Posterior vena cava (tissue), 2 donors: ENCODE measurements around the gene SLC44A2. TPM values are rescaled to one million over a fixed set of nuclear protein-coding genes. Genes with fewer than 3 reads are reported as not detected.

Experiments used
- DNase-seq: peaks from one replicate; pipeline ENCODE4 v3.0.0-alpha.2; 2020; ENCODE audit warnings: low spot score
- intact Hi-C, 2 donors: fragments of 100-400 bp; cut with DNase I; formaldehyde crosslinking; loops; one replicate each; pipeline versions ENCODE4 v1.14.1 to v1.14.2; 2022 to 2023
- total RNA-seq, 2 donors: library from RNA; stranded (reverse); fragmentation: NEBNext Ultra II Directional; extraction: Animal tissue kit (Norgen Biotek cat#: 25700); gene quantifications; one replicate each; pipeline ENCODE4 v1.2.1, GENCODE V29; 2021
- donor health status: DM: yes; HTN: yes; CAD: no.
- donor health status: DM: yes; HTN: yes; CAD: no.

SLC44A2 gene
- total RNA-seq, 2 donors from 2014 or later = 72.2 to 108 TPM

- intact Hi-C loops = no loop called here
- DNase-seq = no peak
Observed at GRCh38 chr19:10691178-10691881, 66.0 kb downstream of the SLC44A2 start.

- DNase-seq = no peak
- intact Hi-C loops = no loop called here
Observed at GRCh38 chr19:10691883-10692282, 66.5 kb downstream of the SLC44A2 start.

GRCh38 chr19:10692673-10693264 lies 67.4 kb downstream of the SLC44A2 start:
- intact Hi-C loops = no loop called here
- DNase-seq = no peak

Other genes with a start within 250 kb of the SLC44A2 start
- 10 to 100 TPM; 67.1 to 69.3 TPM for gene TYK2, start 245.0 kb upstream of the SLC44A2 start, total RNA-seq
- 100 to 1,000 TPM; 106 to 109 TPM for gene CDC37, start 222.0 kb upstream of the SLC44A2 start, total RNA-seq
- 10 to 100 TPM; 10.9 to 12.8 TPM for gene PDE4A, start 205.0 kb upstream of the SLC44A2 start, total RNA-seq
- 10 to 100 TPM; 37.4 to 48.1 TPM for gene KEAP1, start 122.2 kb upstream of the SLC44A2 start, total RNA-seq
- gene S1PR5, start 108.1 kb upstream of the SLC44A2 start, total RNA-seq = not detected
- gene ATG4D, start 81.6 kb upstream of the SLC44A2 start, total RNA-seq = 10 to 100 TPM; 14.2 to 14.8 TPM
- gene KRI1, start 59.5 kb upstream of the SLC44A2 start, total RNA-seq = 10 to 100 TPM; 15.1 to 16.5 TPM
- gene CDKN2D, start 56.6 kb upstream of the SLC44A2 start, total RNA-seq = 10 to 100 TPM in 1 of 2 donors, 1 to 10 TPM in 1; 8.1 to 15.0 TPM
- gene AP1M2, start 38.2 kb upstream of the SLC44A2 start, total RNA-seq = not detected
- gene ILF3, start 28.8 kb downstream of the SLC44A2 start, total RNA-seq = 100 to 1,000 TPM; 139 to 154 TPM
- gene QTRT1, start 75.9 kb downstream of the SLC44A2 start, total RNA-seq = 10 to 100 TPM; 24.9 to 27.6 TPM
- gene DNM2, start 92.5 kb downstream of the SLC44A2 start, total RNA-seq = 100 to 1,000 TPM in 1 of 2 donors, 10 to 100 TPM in 1; 94.9 to 107 TPM
- gene TMED1, start 210.7 kb downstream of the SLC44A2 start, total RNA-seq = 10 to 100 TPM; 15.4 to 17.9 TPM
- 1 to 10 TPM; 2.0 to 2.3 TPM for gene C19orf38, start 222.9 kb downstream of the SLC44A2 start, total RNA-seq
- gene CARM1, start 246.0 kb downstream of the SLC44A2 start, total RNA-seq = 10 to 100 TPM; 35.1 to 42.1 TPM